Right ventricle myocardium superior (tissue), 1 donor: ENCODE measurements around the gene SH3TC2. TPM values are rescaled to one million over a fixed set of nuclear protein-coding genes. Genes with fewer than 3 reads are reported as not detected.
A peak's percentile ranks its signal among the peaks of the same experiment; 100 is the strongest.

ENCODE experiments used
- ATAC-seq: fragments of 200-7000 bp; cut with Tn5 transposase; one replicate; pipeline ENCODE4 v1.9.1; 2020; ENCODE audit warnings: mild to moderate bottlenecking; ENCODE audit not compliant: poor library complexity
- DNase-seq: peaks from one replicate; pipeline ENCODE4 v3.0.0-alpha.2; 2020
- intact Hi-C: fragments of 100-400 bp; cut with DNase I; formaldehyde crosslinking; loops from one replicate; pipeline ENCODE4 v1.11.2; 2022
- total RNA-seq: library from RNA; stranded (reverse); fragmentation: NEBNext Ultra II Directional; extraction: Animal tissue kit (Norgen Biotek cat#: 25700); gene quantifications from one replicate; pipeline ENCODE4 v1.2.1, GENCODE V29; 2021
- donor health status: DM: no; HTN: yes; CAD: no; lungs with severe emphysema.

SH3TC2 gene
- total RNA-seq, 1 donor from 2014 or later: 16.7 TPM

- DNase-seq: no peak
- peak; percentile 72 for ATAC-seq
- intact Hi-C loops: no loop called here
Observed at GRCh38 chr5:148988328-148988727, 74.5 kb downstream of the SH3TC2 start.

GRCh38 chr5:148986636-148987035 is 76.2 kb downstream of the SH3TC2 start:
- no peak for ATAC-seq
- intact Hi-C loops: no loop called here
- DNase-seq: no peak

DNA sequence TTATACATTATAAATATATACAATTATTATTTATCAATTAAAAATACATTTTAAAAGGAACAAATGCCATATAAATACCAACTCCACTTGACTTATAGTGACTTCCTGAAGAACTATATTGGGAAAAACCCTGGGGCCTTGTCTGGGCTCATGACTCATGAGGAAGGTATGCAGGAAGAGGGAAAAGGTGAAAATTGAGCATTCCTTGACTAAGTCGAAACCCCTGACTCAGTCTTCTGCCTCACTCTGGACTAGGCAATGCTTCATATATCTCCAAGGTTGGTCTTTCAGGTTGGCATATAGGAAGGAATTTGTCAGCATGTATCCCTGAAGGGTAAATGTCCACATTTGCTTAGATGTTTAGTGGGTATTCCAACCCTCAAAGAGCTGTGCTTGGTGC is 78.5 kb downstream of the SH3TC2 start:
- ATAC-seq (no peak), DNase-seq (no peak)
- intact Hi-C loops: no loop called here

DNA sequence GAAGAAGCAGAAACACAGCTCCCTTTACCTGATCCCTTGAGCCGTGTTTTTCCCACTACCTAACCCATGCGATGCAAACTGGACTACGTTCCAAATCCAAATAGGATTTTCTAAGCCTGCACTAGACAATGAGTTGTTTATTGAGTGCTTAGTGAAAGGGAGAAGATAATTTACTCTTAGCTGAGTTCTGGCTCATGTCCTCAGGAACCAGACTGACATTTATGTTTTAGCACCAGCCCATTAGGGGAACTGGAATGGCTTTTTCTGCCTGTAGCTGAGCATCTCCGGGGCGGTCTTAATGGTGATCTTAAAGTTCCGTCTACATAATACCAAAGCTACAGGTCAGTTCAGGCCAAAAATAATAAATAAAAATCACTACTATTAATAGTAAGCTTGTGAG is 81.5 kb downstream of the SH3TC2 start:
- peak; percentile 7 for ATAC-seq
- DNase-seq: no peak
- intact Hi-C loops: no loop called here

GRCh38 chr5:148980731-148981130 is 82.1 kb downstream of the SH3TC2 start:
- DNase-seq (no peak), ATAC-seq (no peak)
- intact Hi-C loops: no loop called here

- DNase-seq: peak; percentile 72
- peak; percentile 88 for ATAC-seq
Observed at GRCh38 chr5:148979083-148979723, 83.7 kb downstream of the SH3TC2 start.

GRCh38 chr5:148978370-148979082 is 84.3 kb downstream of the SH3TC2 start:
- intact Hi-C loops: no loop called here
- ATAC-seq (no peak), DNase-seq (no peak)

More at GRCh38 chr5:148979083-148979723, 83.7 kb downstream of the SH3TC2 start:
- intact Hi-C loops: no loop called here

- ATAC-seq (no peak), DNase-seq (no peak)
- intact Hi-C loops: no loop called here
Observed at GRCh38 chr5:148976569-148977381, 86.1 kb downstream of the SH3TC2 start.

DNA sequence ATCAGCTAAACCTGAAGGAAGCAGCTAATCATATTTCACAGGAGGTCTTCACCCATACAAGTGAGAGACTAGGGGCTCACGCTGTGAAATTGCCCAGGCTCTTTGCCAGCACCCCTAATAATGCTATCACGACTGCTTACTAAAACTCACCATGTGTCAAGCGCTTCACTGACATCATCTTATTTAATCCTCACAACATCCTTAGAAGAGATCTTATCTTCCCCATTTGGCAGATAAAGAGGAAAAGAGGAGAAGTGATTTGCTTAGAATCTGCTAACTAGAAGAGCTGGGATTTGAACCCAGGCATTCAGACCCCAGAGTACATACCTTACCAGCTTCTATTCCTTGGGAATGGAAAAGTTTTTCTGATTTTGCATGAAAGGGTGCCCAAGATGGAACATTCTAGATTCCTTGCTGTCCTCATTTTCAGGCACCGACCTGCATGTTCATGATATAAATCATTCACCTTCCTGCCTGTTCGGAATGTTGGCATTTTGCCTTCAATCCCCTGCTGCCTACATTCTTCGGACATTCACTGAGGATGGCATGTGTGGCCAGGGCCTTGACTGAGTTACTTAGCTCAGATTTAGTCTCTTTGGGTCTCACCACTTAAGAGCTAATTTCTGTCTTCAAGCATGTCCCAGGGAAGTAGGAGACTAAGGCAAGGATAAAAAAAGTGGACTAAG is 88.1 kb downstream of the SH3TC2 start:
- intact Hi-C loops: no loop called here
- DNase-seq: no peak
- no peak for ATAC-seq

GRCh38 chr5:148973455-148973854 is 89.4 kb downstream of the SH3TC2 start:
- intact Hi-C loops: no loop called here
- DNase-seq: no peak
- no peak for ATAC-seq

DNA sequence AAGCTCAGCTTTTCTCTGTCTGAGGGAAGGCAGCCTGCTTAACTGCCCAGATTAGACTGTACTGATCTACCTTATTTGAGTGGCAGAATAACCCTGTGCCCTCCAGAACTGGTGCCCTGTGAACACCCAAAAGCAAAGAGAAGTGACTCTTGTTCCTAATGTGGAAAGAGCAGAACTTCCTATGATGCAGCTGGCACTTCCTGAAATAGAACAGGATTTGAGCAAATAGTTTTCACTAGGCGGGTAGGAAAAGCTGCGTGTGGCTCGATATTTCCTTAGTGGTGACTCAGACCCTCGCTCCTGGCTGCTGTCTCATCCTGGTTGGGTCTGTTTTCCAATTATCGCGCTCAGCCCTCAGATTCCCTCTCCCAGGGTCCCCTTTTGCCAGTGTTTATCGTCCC is 89.9 kb downstream of the SH3TC2 start:
- no peak for DNase-seq
- peak; percentile 47 for ATAC-seq
- intact Hi-C loops: no loop called here

DNA sequence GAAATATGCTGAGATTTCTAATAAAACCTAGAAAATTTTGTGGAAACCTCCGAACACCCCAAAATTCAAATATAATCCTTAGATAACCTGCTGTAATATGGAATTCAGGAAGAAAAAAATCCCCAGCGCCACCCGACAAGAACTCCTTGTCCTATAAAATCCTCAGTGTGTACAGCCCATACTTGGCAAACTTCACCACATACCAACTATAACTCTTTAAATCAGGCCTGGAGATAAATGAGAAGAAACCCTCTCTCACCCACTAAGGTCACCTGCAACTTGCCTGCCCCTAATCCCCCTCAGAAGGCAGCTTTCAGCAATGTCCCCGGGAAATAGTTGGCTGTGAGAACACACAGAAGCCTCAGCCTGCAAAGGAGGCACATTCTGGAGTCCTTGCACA is 90.5 kb downstream of the SH3TC2 start:
- intact Hi-C loops: no loop called here
- DNase-seq (no peak), ATAC-seq (no peak)

DNA sequence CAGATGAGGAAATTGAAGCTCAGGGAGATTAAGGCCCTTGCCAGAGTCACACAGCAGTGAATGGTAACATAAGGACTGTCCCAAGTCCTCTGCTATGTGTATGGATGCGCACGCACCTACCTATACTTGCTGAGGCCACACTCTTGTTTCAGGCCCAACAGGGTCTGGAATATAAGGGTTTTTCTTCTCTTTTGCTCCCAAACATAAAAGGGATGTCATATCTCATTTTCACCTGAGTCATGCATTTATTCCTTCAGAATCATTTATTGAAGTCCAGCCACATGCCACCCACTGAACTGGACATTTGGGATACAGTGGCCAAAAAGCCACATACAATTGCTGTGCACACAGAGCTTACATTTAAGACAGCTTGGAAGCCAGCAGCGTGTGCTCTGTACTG is 92.0 kb downstream of the SH3TC2 start:
- DNase-seq (no peak), ATAC-seq (no peak)
- intact Hi-C loops: no loop called here

- ATAC-seq: peak; percentile 62
- intact Hi-C loops: no loop called here
- DNase-seq: peak; percentile 50
Observed at GRCh38 chr5:148970228-148970627, 92.6 kb downstream of the SH3TC2 start.

DNA sequence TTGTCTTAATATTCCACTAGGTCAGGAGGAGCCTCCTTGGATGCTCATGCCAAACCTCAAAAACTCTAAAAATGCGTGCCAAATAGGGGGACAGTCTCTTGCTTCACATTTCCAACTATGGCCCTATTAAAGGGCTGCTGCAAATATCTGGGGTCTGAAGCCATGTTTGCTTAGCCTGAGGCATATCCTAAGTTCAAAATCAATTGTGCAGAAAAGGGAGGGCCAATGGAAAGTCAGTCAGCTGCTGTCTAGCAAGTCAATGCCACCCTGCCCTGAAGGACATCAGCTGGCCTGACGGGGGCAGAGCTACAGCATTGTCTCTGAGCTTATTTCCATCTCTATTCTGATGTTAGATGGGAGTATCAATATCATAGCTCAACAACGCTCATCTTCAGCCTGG is 93.6 kb downstream of the SH3TC2 start:
- intact Hi-C loops: no loop called here
- ATAC-seq: no peak
- DNase-seq: no peak

DNA sequence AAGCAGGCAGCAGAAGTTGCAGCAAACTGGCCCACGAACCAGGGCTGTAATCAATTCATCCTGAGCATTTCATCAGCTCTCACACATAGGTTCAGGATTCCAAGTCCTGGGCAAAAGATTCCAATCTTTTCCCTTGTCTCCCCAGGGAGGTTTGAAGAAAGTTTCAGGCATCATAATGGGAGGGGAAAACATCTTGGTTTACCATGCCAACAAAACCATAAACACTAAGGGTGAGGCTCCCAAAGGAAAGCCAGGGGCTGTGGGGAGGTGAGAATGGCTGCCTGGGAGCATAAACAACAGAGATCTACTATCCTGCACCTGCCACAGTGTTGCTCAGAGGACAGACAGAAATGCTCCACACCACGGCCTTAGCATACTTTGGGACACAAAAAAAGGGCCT is 94.6 kb downstream of the SH3TC2 start:
- DNase-seq: no peak
- ATAC-seq: no peak
- intact Hi-C loops: no loop called here

- ATAC-seq: no peak
- intact Hi-C loops: no loop called here
- DNase-seq: no peak
Observed at GRCh38 chr5:148967783-148968182, 95.1 kb downstream of the SH3TC2 start.

DNA sequence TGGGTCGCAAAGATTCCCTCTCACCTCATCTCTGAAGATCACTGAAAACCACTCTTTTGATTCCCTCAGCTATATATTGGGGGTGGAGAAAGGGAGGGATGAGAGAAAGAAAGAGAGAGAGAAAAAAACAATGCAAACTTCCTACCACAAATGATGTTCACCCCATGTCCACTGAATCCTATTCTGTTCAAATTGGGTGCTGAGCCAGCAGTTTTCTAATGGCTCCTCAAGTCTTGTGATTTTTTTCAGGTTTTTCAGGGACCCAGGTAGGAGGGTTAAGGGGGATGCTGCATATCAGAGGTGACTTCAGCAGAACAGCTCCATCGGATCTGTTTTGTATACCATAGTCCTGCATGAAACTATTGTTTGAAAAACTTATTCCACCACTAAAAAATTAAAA is 95.9 kb downstream of the SH3TC2 start:
- intact Hi-C loops: no loop called here
- no peak for ATAC-seq
- no peak for DNase-seq

- ATAC-seq: peak; percentile 26
- intact Hi-C loops: no loop called here
- DNase-seq: no peak
Observed at GRCh38 chr5:148966348-148966747, 96.5 kb downstream of the SH3TC2 start.
